ENCODE results near the gene SLC27A5. TPM values are rescaled to one million over a fixed set of nuclear protein-coding genes. Genes with fewer than 3 reads are reported as not detected.
A peak's percentile ranks its signal among the peaks of the same experiment; 100 is the strongest.
"Not testable (repeated sequence)": the region's sequence is repeated elsewhere in the genome, so short reads cannot be mapped to it uniquely, and the experiment has no call there.

The SLC27A5 gene
- total RNA-seq, 1 donor from 2014 or later, result not detected

- peak overlapping the region; percentile 84 to 93 for H3K27ac ChIP-seq
- DNase-seq (ENCODE audit: low spot score in 2 of 2), result no peak
- peak overlapping the region; percentile 65 to 68 for H3K4me3 ChIP-seq
- no peak for TF ChIP-seq CTCF (IDR thresholded peaks at IDR 0.05)
- intact Hi-C loops (cut with DNase I), result no loop called here
- no peaks in the 10 kb centered on the region for H3K9me3 ChIP-seq
- peaks cover 20 to 42% of the 10 kb centered on the region in 2 donors for H3K36me3 ChIP-seq
- peaks cover 3 to 15% of the 10 kb centered on the region in 2 donors for H3K4me1 ChIP-seq
- H3K27me3 ChIP-seq, result no peaks in the 10 kb centered on the region
These were observed 36.6 kb downstream of the SLC27A5 start for GRCh38 chr19:58474997-58475713.

- TF ChIP-seq CTCF (IDR thresholded peaks at IDR 0.05), result no peak
- intact Hi-C loops (cut with DNase I), result no loop called here
- Histone ChIP-seq H3K9me3 (no peaks in the 10 kb centered on the region), H3K27me3 (no peaks in the 10 kb centered on the region), H3K4me1 (peaks cover 3 to 15% of the 10 kb centered on the region in 2 donors), H3K4me3 (no peak overlapping the region), H3K36me3 (peaks cover 22 to 42% of the 10 kb centered on the region in 2 donors), H3K27ac (peak overlapping the region in 1 of 2 donors; percentile 84)
- DNase-seq (ENCODE audit: low spot score in 2 of 2), result no peak
These were observed 37.3 kb downstream of the SLC27A5 start for GRCh38 chr19:58474291-58474996.

GRCh38 chr19:58473775-58474174, 38.0 kb downstream of the SLC27A5 start:
- TF ChIP-seq CTCF (IDR thresholded peaks at IDR 0.05), result no peak
- intact Hi-C loops (cut with DNase I), result no loop called here

GRCh38 chr19:58471736-58472135, 40.1 kb downstream of the SLC27A5 start:
- Histone ChIP-seq H3K36me3 (peaks cover 20 to 42% of the 10 kb centered on the region in 2 donors), H3K4me1 (peaks cover 3 to 17% of the 10 kb centered on the region in 2 donors), H3K4me3 (no peak overlapping the region), H3K27me3 (no peaks in the 10 kb centered on the region), H3K9me3 (no peaks in the 10 kb centered on the region), H3K27ac (no peak overlapping the region)
- intact Hi-C loops (cut with DNase I), result no loop called here
- no peak for DNase-seq (ENCODE audit: low spot score in 2 of 2)
- no peak for TF ChIP-seq CTCF (IDR thresholded peaks at IDR 0.05)

More at GRCh38 chr19:58473775-58474174, 38.0 kb downstream of the SLC27A5 start:
- H3K4me1 ChIP-seq, result peaks cover 3 to 15% of the 10 kb centered on the region in 2 donors
- H3K27ac ChIP-seq, result no peak overlapping the region
- no peak overlapping the region for H3K4me3 ChIP-seq
- no peak for DNase-seq (ENCODE audit: low spot score in 2 of 2)
- H3K9me3 ChIP-seq, result no peaks in the 10 kb centered on the region
- H3K27me3 ChIP-seq, result no peaks in the 10 kb centered on the region
- H3K36me3 ChIP-seq, result peaks cover 21 to 42% of the 10 kb centered on the region in 2 donors

GRCh38 chr19:58470837-58471543, 40.8 kb downstream of the SLC27A5 start:
- Histone ChIP-seq H3K4me1 (peaks cover 3 to 17% of the 10 kb centered on the region in 2 donors), H3K36me3 (peaks cover 20 to 42% of the 10 kb centered on the region in 2 donors)
- H3K4me3 ChIP-seq; intact Hi-C loops (cut with DNase I); H3K27ac ChIP-seq; H3K9me3 ChIP-seq; H3K27me3 ChIP-seq; DNase-seq (ENCODE audit: low spot score in 2 of 2): not testable (repeated sequence)
